Measurements from ENCODE around the gene PRDM15.

The PRDM15 gene

GRCh38 chr21:41825216-41825615 is 53.9 kb downstream of the PRDM15 start:
- H3K9ac ChIP-seq (ENCODE audit: low read length) = no peak overlapping the region
- H3K4me1 ChIP-seq (ENCODE audit: low read length) = no peaks in the 10 kb centered on the region
- no peak overlapping the region for H2AFZ ChIP-seq (ENCODE audit: low read depth, low read length)
- H4K20me1 ChIP-seq (ENCODE audit: insufficient read depth, low read length) = no peaks in the 10 kb centered on the region
- no peaks in the 10 kb centered on the region for H3K79me2 ChIP-seq (ENCODE audit: low read length)
- H3K4me3 ChIP-seq (ENCODE audit: low read length) = no peak overlapping the region
- H3K4me2 ChIP-seq (ENCODE audit: low read length) = no peak overlapping the region
- no peaks in the 10 kb centered on the region for H3K27me3 ChIP-seq (ENCODE audit: low read depth, low read length)
- H3K36me3 ChIP-seq (replicated peaks; ENCODE audit: low read depth, low read length) = no peaks in the 10 kb centered on the region
- H3K9me3 ChIP-seq (ENCODE audit: insufficient read depth, low read length) = no peaks in the 10 kb centered on the region
- no peak overlapping the region for H3K27ac ChIP-seq (ENCODE audit: low read length)
- no peak for TF ChIP-seq EZH2phosphoT487 (IDR thresholded peaks at IDR 0.05; ENCODE audit: low read depth)

GRCh38 chr21:41824466-41825207 is 54.5 kb downstream of the PRDM15 start:
- no peak for TF ChIP-seq EZH2phosphoT487 (IDR thresholded peaks at IDR 0.05; ENCODE audit: low read depth)
- TF ChIP-seq CTCF (IDR thresholded peaks at IDR 0.05; ENCODE audit: low read depth, low read length) = no peak

GRCh38 chr21:41823906-41824305 is 55.2 kb downstream of the PRDM15 start:
- Histone ChIP-seq H3K79me2 (ENCODE audit: low read length) (no peaks in the 10 kb centered on the region), H4K20me1 (ENCODE audit: insufficient read depth, low read length) (no peaks in the 10 kb centered on the region), H3K9me3 (ENCODE audit: insufficient read depth, low read length) (no peaks in the 10 kb centered on the region), H3K4me3 (ENCODE audit: low read length) (no peak overlapping the region), H3K4me1 (ENCODE audit: low read length) (no peaks in the 10 kb centered on the region), H3K36me3 (replicated peaks; ENCODE audit: low read depth, low read length) (no peaks in the 10 kb centered on the region), H3K4me2 (ENCODE audit: low read length) (no peak overlapping the region), H3K27me3 (ENCODE audit: low read depth, low read length) (no peaks in the 10 kb centered on the region), H3K27ac (ENCODE audit: low read length) (no peak overlapping the region), H2AFZ (ENCODE audit: low read depth, low read length) (no peak overlapping the region), H3K9ac (ENCODE audit: low read length) (no peak overlapping the region)
- no peak for TF ChIP-seq EZH2phosphoT487 (IDR thresholded peaks at IDR 0.05; ENCODE audit: low read depth)
- TF ChIP-seq CTCF (IDR thresholded peaks at IDR 0.05; ENCODE audit: low read depth, low read length) = no peak

More at GRCh38 chr21:41824466-41825207, 54.5 kb downstream of the PRDM15 start:
- no peak overlapping the region for H2AFZ ChIP-seq (ENCODE audit: low read depth, low read length)
- H3K9me3 ChIP-seq (ENCODE audit: insufficient read depth, low read length) = no peaks in the 10 kb centered on the region
- H3K27ac ChIP-seq (ENCODE audit: low read length) = no peak overlapping the region
- no peak overlapping the region for H3K4me2 ChIP-seq (ENCODE audit: low read length)
- H3K36me3 ChIP-seq (replicated peaks; ENCODE audit: low read depth, low read length) = no peaks in the 10 kb centered on the region
- no peaks in the 10 kb centered on the region for H3K27me3 ChIP-seq (ENCODE audit: low read depth, low read length)
- H3K79me2 ChIP-seq (ENCODE audit: low read length) = no peaks in the 10 kb centered on the region
- no peak overlapping the region for H3K9ac ChIP-seq (ENCODE audit: low read length)
- no peaks in the 10 kb centered on the region for H4K20me1 ChIP-seq (ENCODE audit: insufficient read depth, low read length)
- H3K4me3 ChIP-seq (ENCODE audit: low read length) = no peak overlapping the region
- H3K4me1 ChIP-seq (ENCODE audit: low read length) = no peaks in the 10 kb centered on the region

- H3K9me3 ChIP-seq (ENCODE audit: insufficient read depth, low read length) = no peaks in the 10 kb centered on the region
- H3K4me3 ChIP-seq (ENCODE audit: low read length) = no peak overlapping the region
- H4K20me1 ChIP-seq (ENCODE audit: insufficient read depth, low read length) = no peaks in the 10 kb centered on the region
- no peak overlapping the region for H3K4me2 ChIP-seq (ENCODE audit: low read length)
- no peaks in the 10 kb centered on the region for H3K79me2 ChIP-seq (ENCODE audit: low read length)
- H3K9ac ChIP-seq (ENCODE audit: low read length) = no peak overlapping the region
- H3K36me3 ChIP-seq (replicated peaks; ENCODE audit: low read depth, low read length) = no peaks in the 10 kb centered on the region
- H3K27me3 ChIP-seq (ENCODE audit: low read depth, low read length) = no peaks in the 10 kb centered on the region
- H2AFZ ChIP-seq (ENCODE audit: low read depth, low read length) = no peak overlapping the region
- H3K27ac ChIP-seq (ENCODE audit: low read length) = no peak overlapping the region
- no peak for TF ChIP-seq EZH2phosphoT487 (IDR thresholded peaks at IDR 0.05; ENCODE audit: low read depth)
- TF ChIP-seq CTCF (IDR thresholded peaks at IDR 0.05; ENCODE audit: low read depth, low read length) = no peak
- no peaks in the 10 kb centered on the region for H3K4me1 ChIP-seq (ENCODE audit: low read length)
Measured at GRCh38 chr21:41823166-41823565, 56.0 kb downstream of the PRDM15 start.

Measured in OCI-LY3 (cell line).